HepG2 (cell line): ENCODE results near the gene HKDC1. TPM values are rescaled to one million over a fixed set of nuclear protein-coding genes. Genes with fewer than 3 reads are reported as not detected.

ENCODE experiments used
- FOXA1 ChIP-seq, 2 experiments: fragments of 450-650 bp in 1 of 2; sonication (generic) in 1 of 2; formaldehyde crosslinking in 1 of 2; IDR thresholded peaks; 2 replicates each; pipeline versions ENCODE4 v1.4.0 to v1.6.1; 2016 to 2020; ENCODE audit warnings: missing genetic modification reagents in 1 of 2
- FOXP1 ChIP-seq, 2 experiments: fragments of 450-650 bp in 1 of 2; IDR thresholded peaks; 2 replicates each; pipeline ENCODE4 v1.6.1; 2017 to 2018; ENCODE audit warnings: antibody characterized with exemption in 1 of 2
- HNRNPLL ChIP-seq: fragments of 200-400 bp; formaldehyde crosslinking; IDR thresholded peaks from 2 replicates; pipeline ENCODE4 v1.6.1; 2017; ENCODE audit warnings: mild to moderate bottlenecking, low read depth, low read length; ENCODE audit not compliant: poor library complexity, severe bottlenecking
- PCBP2 ChIP-seq: fragments of 200-400 bp; formaldehyde crosslinking; optimal IDR thresholded peaks from 2 replicates; pipeline ENCODE3; 2018; ENCODE audit warnings: low read length, low read depth; ENCODE audit not compliant: poor library complexity, severe bottlenecking
- RBAK ChIP-seq: sonication (generic); formaldehyde crosslinking; IDR thresholded peaks from 2 replicates; pipeline ENCODE4 v1.5.1; 2020; ENCODE audit warnings: mild to moderate bottlenecking, missing genetic modification reagents
- RERE ChIP-seq: IDR thresholded peaks from 2 replicates; pipeline ENCODE4 v1.6.1; 2016; ENCODE audit warnings: low read depth, missing genetic modification reagents, missing compliant biosample characterization
- SMARCC2 ChIP-seq: fragments of 450-650 bp; IDR thresholded peaks from 2 replicates; pipeline ENCODE4 v1.6.1; 2017; ENCODE audit warnings: antibody characterized with exemption, mild to moderate bottlenecking
- THRA ChIP-seq: sonication (generic); formaldehyde crosslinking; IDR thresholded peaks from 2 replicates; pipeline ENCODE4 v1.4.0; 2020; ENCODE audit warnings: missing genetic modification reagents, borderline replicate concordance
- ZNF430 ChIP-seq: sonication (generic); formaldehyde crosslinking; IDR thresholded peaks from 2 replicates; pipeline ENCODE4 v1.9.0; 2021; ENCODE audit warnings: mild to moderate bottlenecking, missing genetic modification reagents
- polyA plus RNA-seq, 8 experiments: library from polyadenylated mRNA; depleted of rRNA in 3 of 8; stranded (reverse) in 7 of 8; unstranded in 1 of 8; fragments of >200 nt; fragmentation: Illumina TruSeq in 4 of 8; extraction: Trizol in 4 of 8; gene quantifications; 2 replicates each; pipeline versions ENCODE4 v1.2.1 to v1.2.3, GENCODE V29; 2011 to 2016; ENCODE audit warnings: low read depth in 4 of 8, missing spikeins in 1 of 8, mixed read lengths in 1 of 8; ENCODE audit not compliant: insufficient read depth in 1 of 8
- total RNA-seq, 5 experiments: library from RNA; depleted of rRNA; stranded (reverse); fragments of >200 nt; fragmentation: Illumina TruSeq; extraction: Trizol; gene quantifications; 2 replicates each; pipeline ENCODE4 v1.2.3, GENCODE V29; 2016; ENCODE audit warnings: low read depth in 1 of 5

HKDC1 gene
- total and polyA plus RNA-seq, 2 of the 13 experiments (the other 11 are each of a cell fraction or from before 2014, with no cell fraction given): 8.1 to 12.4 TPM

GRCh38 chr10:69213591-69214311, 6.4 kb upstream of the HKDC1 start (continued):
- TF ChIP-seq THRA (CRISPR knock-in tag): no peak
- TF ChIP-seq FOXA1 (IDR thresholded peaks at IDR 0.05): no peak
- peak; percentile 48; the same call in 1 of the 2 replicates for TF ChIP-seq FOXA1 (CRISPR knock-in tag; IDR thresholded peaks at IDR 0.05)
- TF ChIP-seq RBAK (CRISPR knock-in tag): no peak
- no peak for TF ChIP-seq RERE (CRISPR knock-in tag)
- no peak for TF ChIP-seq SMARCC2
- no peak for TF ChIP-seq PCBP2
- no peak for TF ChIP-seq HNRNPLL
- no peak for TF ChIP-seq ZNF430 (CRISPR knock-in tag)
- no peak for TF ChIP-seq FOXP1 (IDR thresholded peaks at IDR 0.05)
- no peak for TF ChIP-seq FOXP1 (CRISPR knock-in tag; IDR thresholded peaks at IDR 0.05)
